ENCODE results near the gene DNASE1L3. TPM values are rescaled to one million over a fixed set of nuclear protein-coding genes. Genes with fewer than 3 reads are reported as not detected.

Gene DNASE1L3
- total and polyA plus RNA-seq, 2 donors (not counting 3 experiments of a cell fraction or from before 2014, with no cell fraction given) = 0.95 to 1.3 TPM

DNA sequence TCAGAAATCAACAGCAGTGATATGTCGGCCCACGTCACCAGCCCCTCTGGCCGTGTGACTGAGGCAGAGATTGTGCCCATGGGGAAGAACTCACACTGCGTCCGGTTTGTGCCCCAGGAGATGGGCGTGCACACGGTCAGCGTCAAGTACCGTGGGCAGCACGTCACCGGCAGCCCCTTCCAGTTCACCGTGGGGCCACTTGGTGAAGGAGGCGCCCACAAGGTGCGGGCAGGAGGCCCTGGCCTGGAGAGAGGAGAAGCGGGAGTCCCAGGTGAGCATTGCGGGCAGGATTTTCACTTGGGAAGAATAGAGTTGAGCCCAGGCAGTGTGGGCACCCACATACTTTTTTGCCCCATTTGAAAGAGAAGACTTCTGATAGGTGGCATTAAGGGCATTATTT, 57.4 kb downstream of the DNASE1L3 start:
- Histone ChIP-seq H3K27me3 (ENCODE audit: control insufficient read depth in 2 of 2, insufficient read depth in 2 of 2, low read length in 2 of 2) (no peaks in the 10 kb centered on the region), H3K9ac (replicated peaks; ENCODE audit: extremely low read depth, insufficient read depth, low read length) (no peak overlapping the region), H3K36me3 (ENCODE audit: control insufficient read depth in 2 of 2, extremely low read depth in 1 of 2, insufficient read depth in 2 of 2, low read length in 2 of 2) (peaks cover 73 to 88% of the 10 kb centered on the region in 2 experiments), H3K4me2 (ENCODE audit: insufficient read depth, low read length) (no peak overlapping the region), H3K4me3 (replicated peaks in 1 of 3; ENCODE audit: insufficient read depth in 1 of 3, low read depth in 1 of 3, low read length in 3 of 3) (no peak overlapping the region), H2AFZ (ENCODE audit: low read depth, low read length) (no peak overlapping the region), H4K20me1 (replicated peaks; ENCODE audit: control insufficient read depth, extremely low read depth, insufficient read depth, low read length) (no peaks in the 10 kb centered on the region), H3K27ac (ENCODE audit: insufficient read depth, low read depth, low read length) (no peak overlapping the region), H3K9me1 (replicated peaks; ENCODE audit: control insufficient read depth, extremely low read depth, insufficient read depth, low read length) (no peaks in the 10 kb centered on the region), H3K9me3 (replicated peaks; ENCODE audit: control insufficient read depth, insufficient read depth, low read length) (no peaks in the 10 kb centered on the region), H3K79me2 (ENCODE audit: control insufficient read depth, insufficient read depth, low read length) (no peaks in the 10 kb centered on the region), H3K4me1 (ENCODE audit: control insufficient read depth, extremely low read depth, insufficient read depth, low read length) (no peaks in the 10 kb centered on the region)
- dilution Hi-C loops (cut with MboI; ENCODE audit: extremely low pct_ligation_motif_present, low sequenced_read_pairs) = loop anchor here (10.0 kb wide), 1 partner anchor 59 kb away; no protein-coding TSS in a partner anchor
- no peak for FAIRE-seq
- DNase-seq (ENCODE audit: low read depth, low spot score) = no peak
- intact Hi-C loops (cut with micrococcal nuclease) = no loop called here
- CTCF ChIA-PET = no interaction called here
- no TSS peak for BruUV-seq (replicated peaks)
- no peak for TF ChIP-seq MYC (IDR thresholded peaks at IDR 0.05; ENCODE audit: low read depth, low read length)
- TF ChIP-seq FOS (IDR thresholded peaks at IDR 0.05; ENCODE audit: borderline replicate concordance, insufficient read depth, low read length) = no peak
- TF ChIP-seq EZH2 (IDR thresholded peaks at IDR 0.05; ENCODE audit: borderline replicate concordance, low read depth, low read length, severe bottlenecking) = no peak
- TF ChIP-seq POLR2AphosphoS5 (IDR thresholded peaks at IDR 0.05; ENCODE audit: insufficient read depth, low read depth, low read length) = no peak
- TF ChIP-seq GATA2 (IDR thresholded peaks at IDR 0.05; ENCODE audit: insufficient read depth, insufficient read length, low read depth, low read length) = no peak
- TF ChIP-seq, protein P1, sequence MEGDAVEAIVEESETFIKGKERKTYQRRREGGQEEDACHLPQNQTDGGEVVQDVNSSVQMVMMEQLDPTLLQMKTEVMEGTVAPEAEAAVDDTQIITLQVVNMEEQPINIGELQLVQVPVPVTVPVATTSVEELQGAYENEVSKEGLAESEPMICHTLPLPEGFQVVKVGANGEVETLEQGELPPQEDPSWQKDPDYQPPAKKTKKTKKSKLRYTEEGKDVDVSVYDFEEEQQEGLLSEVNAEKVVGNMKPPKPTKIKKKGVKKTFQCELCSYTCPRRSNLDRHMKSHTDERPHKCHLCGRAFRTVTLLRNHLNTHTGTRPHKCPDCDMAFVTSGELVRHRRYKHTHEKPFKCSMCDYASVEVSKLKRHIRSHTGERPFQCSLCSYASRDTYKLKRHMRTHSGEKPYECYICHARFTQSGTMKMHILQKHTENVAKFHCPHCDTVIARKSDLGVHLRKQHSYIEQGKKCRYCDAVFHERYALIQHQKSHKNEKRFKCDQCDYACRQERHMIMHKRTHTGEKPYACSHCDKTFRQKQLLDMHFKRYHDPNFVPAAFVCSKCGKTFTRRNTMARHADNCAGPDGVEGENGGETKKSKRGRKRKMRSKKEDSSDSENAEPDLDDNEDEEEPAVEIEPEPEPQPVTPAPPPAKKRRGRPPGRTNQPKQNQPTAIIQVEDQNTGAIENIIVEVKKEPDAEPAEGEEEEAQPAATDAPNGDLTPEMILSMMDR (IDR thresholded peaks at IDR 0.05; ENCODE audit: extremely low read depth in 1 of 2, insufficient read depth in 1 of 2, low read depth in 1 of 2, low read length in 2 of 2) = no peak
- TF ChIP-seq, protein P2, sequence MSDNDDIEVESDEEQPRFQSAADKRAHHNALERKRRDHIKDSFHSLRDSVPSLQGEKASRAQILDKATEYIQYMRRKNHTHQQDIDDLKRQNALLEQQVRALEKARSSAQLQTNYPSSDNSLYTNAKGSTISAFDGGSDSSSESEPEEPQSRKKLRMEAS (IDR thresholded peaks at IDR 0.05; ENCODE audit: insufficient read depth, insufficient read length) = no peak
- TF ChIP-seq JUN (IDR thresholded peaks at IDR 0.05; ENCODE audit: borderline replicate concordance, insufficient read depth, insufficient read length, low read depth) = no peak
- TF ChIP-seq POLR2A (IDR thresholded peaks at IDR 0.05; ENCODE audit: low read depth, low read length) = no peak
- POLR2A ChIA-PET = no interaction called here

Data from endothelial cell of umbilical vein (primary cell).